Tibial artery (tissue), 4 donors: ENCODE data around the gene TMPRSS9.

Experiments used
- DNase-seq, 2 donors: peaks; one replicate each; pipeline ENCODE4 v3.0.0-alpha.2; 2019
- H3K27ac ChIP-seq, 2 donors: fragments of 200-600 bp; sonication (generic) in 1 of 2; 1 replicate in 1 of 2; 2 replicates in 1 of 2; pipeline ENCODE4 v1.5.1; 2018 to 2019; ENCODE audit warnings: mild to moderate bottlenecking in 1 of 2
- H3K27me3 ChIP-seq, 2 donors: fragments of 200-600 bp; sonication (generic) in 1 of 2; one replicate each; pipeline versions ENCODE4 v1.5.1 to v1.6.0; 2016 to 2019
- H3K36me3 ChIP-seq, 3 donors: fragments of 200-600 bp; sonication (generic) in 2 of 3; one replicate each; pipeline ENCODE4 v1.5.1; 2016 to 2019; ENCODE audit warnings: mild to moderate bottlenecking in 2 of 3
- H3K4me1 ChIP-seq, 4 donors: fragments of 200-600 bp; sonication (generic) in 2 of 4; 1 replicate in 3 of 4; 2 replicates in 1 of 4; pipeline ENCODE4 v1.5.1; 2016 to 2019
- H3K4me3 ChIP-seq, 2 donors: fragments of 200-600 bp; sonication (generic) in 1 of 2; 1 replicate in 1 of 2; 2 replicates in 1 of 2; pipeline ENCODE4 v1.5.1; 2018 to 2019; ENCODE audit warnings: mild to moderate bottlenecking in 2 of 2
- H3K9me3 ChIP-seq, 3 donors: fragments of 200-600 bp; sonication (generic) in 1 of 3; one replicate each; pipeline ENCODE4 v1.5.1; 2016 to 2019
- intact Hi-C: fragments of 100-400 bp; cut with DNase I; formaldehyde crosslinking; loops from one replicate; pipeline ENCODE4 v1.15.0; 2023; ENCODE audit warnings: low total_unique reads
- TF ChIP-seq, protein P1 (sequence below), 2 experiments: fragments of 200-600 bp in 1 of 2; fragments of 450-650 bp in 1 of 2; IDR thresholded peaks; one replicate each; pipeline ENCODE4 v1.5.1; 2017 to 2019; ENCODE audit warnings: antibody characterized with exemption in 2 of 2, mild to moderate bottlenecking in 1 of 2, moderate library complexity in 1 of 2

The TMPRSS9 gene

DNA sequence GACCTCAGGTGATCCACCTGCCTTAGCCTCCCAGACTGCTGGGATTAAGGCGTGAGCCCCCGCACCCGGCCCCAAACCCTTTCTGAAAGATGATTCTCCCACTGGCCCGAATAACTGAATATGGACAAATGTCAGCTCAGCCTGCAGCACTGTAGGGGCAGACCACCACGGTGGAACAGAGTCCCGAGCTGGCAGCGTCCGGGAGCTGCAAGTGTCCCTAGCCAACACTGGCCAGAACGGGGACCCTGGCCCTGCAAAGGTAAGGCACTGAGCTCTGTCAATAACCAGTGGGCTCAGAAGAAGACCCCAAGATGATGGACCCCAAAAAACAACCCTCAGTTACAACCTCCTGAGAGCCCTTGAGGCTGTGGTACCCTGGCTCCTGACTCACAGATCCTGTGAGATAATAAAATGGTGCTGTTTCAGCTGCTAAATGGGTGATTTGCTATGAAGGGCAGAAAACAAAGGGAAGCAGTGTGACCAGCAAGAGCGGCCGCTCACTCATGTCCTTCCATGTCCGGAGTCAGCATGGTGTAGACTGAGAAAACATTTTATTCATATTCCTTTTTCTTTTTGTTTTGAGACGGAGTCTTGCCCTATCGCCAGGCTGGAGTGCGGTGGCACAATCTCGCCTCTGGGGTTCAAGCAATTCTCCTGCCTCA lies 33.2 kb upstream of the TMPRSS9 start:
- H3K4me3 ChIP-seq, result no peak overlapping the region
- intact Hi-C loops, result loop anchor here (5.0 kb wide), 1 partner anchor 165 kb away; the partner anchor contains the start of gene DOT1L
- H3K27me3 ChIP-seq, result no peaks in the 10 kb centered on the region
- H3K9me3 ChIP-seq, result no peaks in the 10 kb centered on the region
- TF ChIP-seq, protein P1, sequence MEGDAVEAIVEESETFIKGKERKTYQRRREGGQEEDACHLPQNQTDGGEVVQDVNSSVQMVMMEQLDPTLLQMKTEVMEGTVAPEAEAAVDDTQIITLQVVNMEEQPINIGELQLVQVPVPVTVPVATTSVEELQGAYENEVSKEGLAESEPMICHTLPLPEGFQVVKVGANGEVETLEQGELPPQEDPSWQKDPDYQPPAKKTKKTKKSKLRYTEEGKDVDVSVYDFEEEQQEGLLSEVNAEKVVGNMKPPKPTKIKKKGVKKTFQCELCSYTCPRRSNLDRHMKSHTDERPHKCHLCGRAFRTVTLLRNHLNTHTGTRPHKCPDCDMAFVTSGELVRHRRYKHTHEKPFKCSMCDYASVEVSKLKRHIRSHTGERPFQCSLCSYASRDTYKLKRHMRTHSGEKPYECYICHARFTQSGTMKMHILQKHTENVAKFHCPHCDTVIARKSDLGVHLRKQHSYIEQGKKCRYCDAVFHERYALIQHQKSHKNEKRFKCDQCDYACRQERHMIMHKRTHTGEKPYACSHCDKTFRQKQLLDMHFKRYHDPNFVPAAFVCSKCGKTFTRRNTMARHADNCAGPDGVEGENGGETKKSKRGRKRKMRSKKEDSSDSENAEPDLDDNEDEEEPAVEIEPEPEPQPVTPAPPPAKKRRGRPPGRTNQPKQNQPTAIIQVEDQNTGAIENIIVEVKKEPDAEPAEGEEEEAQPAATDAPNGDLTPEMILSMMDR (IDR thresholded peaks at IDR 0.05), result no peak
- H3K36me3 ChIP-seq, result peaks cover 8 to 44% (median 34%) of the 10 kb centered on the region in 3 donors
- H3K27ac ChIP-seq, result no peak overlapping the region
- no peak for DNase-seq
- H3K4me1 ChIP-seq, result peaks cover 0 to 53% (median 32%) of the 10 kb centered on the region in 4 donors

DNA sequence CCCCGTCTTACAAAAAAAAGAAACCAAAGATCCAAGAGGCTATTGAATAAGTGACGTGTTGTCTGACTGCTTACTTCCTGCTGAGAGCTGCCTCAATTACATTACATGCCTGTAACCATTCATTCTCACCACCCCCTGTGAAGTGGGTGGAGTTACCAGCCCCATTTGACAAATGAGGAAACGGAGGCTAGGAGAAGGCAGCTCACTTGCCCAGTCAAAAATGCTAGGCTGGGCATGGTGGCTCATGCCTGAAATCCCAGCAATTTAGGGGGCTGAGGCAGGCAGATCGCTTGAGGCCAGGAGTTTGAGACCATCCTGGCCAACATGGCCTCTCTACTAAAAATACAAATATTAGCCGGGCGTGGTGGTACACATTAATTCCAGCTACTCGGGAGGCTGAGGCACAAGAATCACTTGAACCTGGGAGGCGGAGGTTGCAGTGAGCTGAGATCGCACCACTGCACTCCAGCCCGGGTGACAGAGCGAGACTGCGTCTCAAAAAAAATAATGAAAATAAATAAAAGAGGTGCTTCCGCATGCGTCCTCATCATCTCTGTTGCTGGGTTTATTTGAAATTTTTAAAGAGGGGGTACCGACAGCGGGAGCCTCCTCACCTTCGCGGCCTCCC lies 32.2 kb upstream of the TMPRSS9 start:
- H3K9me3 ChIP-seq, result no peaks in the 10 kb centered on the region
- peak overlapping the region; percentile 66 to 76 for H3K4me3 ChIP-seq
- intact Hi-C loops, result loop anchor here (5.0 kb wide), 1 partner anchor 166 kb away; the partner anchor contains the start of gene DOT1L
- TF ChIP-seq, protein P1 (IDR thresholded peaks at IDR 0.05), result no peak
- no peaks in the 10 kb centered on the region for H3K27me3 ChIP-seq
- peaks cover 4 to 34% (median 27%) of the 10 kb centered on the region in 3 donors for H3K36me3 ChIP-seq
- peaks cover 0 to 63% (median 37%) of the 10 kb centered on the region in 4 donors for H3K4me1 ChIP-seq
- peak in 1 of 2 donors; percentile 35 for DNase-seq
- peak overlapping the region; percentile 62 to 65 for H3K27ac ChIP-seq

DNA sequence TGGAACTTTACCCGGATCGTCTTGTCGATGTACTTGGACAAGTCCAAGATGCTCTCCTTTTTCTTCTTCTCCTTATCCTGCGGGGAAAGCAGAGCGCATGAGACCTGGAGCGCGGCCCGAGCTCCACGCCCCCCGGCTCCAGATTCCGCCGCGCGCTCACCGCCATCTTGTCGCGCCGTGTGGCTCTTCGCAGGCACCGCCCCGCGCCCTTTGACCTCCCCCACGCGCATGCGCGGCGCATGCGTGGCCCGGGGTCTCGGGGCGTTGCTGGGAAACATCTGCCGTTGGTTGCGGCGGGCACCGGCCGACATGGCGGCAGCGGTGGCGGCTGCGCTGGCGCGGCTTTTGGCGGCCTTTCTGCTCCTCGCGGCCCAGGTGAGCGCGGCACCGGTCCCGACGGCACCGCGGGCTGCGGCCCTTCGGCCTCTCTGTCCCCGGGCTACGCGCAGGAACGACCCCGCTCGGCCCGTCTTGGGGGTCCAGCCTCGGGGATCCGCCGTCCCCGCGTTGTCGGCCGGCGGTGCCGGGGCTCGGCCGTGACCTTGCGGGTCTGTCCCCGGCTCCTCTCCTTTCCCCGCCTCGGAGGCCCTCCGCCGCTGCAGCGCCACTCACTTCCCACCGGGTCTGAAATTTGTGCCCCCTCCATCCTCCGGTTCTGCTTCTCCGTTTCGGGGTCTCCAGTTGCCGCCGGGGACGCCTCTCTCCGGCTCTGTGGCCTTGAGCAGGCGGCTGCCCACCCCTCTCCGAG lies 31.5 kb upstream of the TMPRSS9 start, which contains the start of the genes LSM7 and SPPL2B:
Gene LSM7, minus strand, starts transcription at position 186 of the 748 bp plus-strand sequence. Its CDS starts 20 bp downstream, at position 166.
Gene SPPL2B, plus strand, starts transcription at position 284 of the 748 bp plus-strand sequence. Its CDS starts 26 bp downstream, at position 310.
- Histone ChIP-seq H3K27ac (peak within 1 kb of the TSS; percentile 62 to 65), H3K27me3 (no peaks in the 10 kb centered on the region), H3K4me3 (peak within 1 kb of the TSS; percentile 66 to 76), H3K4me1 (peaks cover 0 to 70% (median 37%) of the 10 kb centered on the region in 4 donors), H3K36me3 (peaks cover 0 to 27% (median 20%) of the 10 kb centered on the region in 3 donors), H3K9me3 (no peaks in the 10 kb centered on the region)
- TF ChIP-seq, protein P1 (IDR thresholded peaks at IDR 0.05), result no peak
- DNase-seq, result peak; percentile 88 to 95
- intact Hi-C loops, result loop anchor here (5.0 kb wide), 1 partner anchor 166 kb away; the partner anchor contains the start of gene DOT1L

GRCh38 chr19:2329149-2329478 lies 31.0 kb upstream of the TMPRSS9 start:
- Histone ChIP-seq H3K4me3 (peak overlapping the region; percentile 66 to 76), H3K4me1 (peaks cover 0 to 71% (median 37%) of the 10 kb centered on the region in 4 donors), H3K9me3 (no peaks in the 10 kb centered on the region), H3K36me3 (peaks cover 0 to 22% (median 15%) of the 10 kb centered on the region in 3 donors), H3K27ac (peak overlapping the region; percentile 62 to 65), H3K27me3 (no peaks in the 10 kb centered on the region)
- no peak for DNase-seq
- intact Hi-C loops, result loop anchor here (5.0 kb wide), 1 partner anchor 167 kb away; the partner anchor contains the start of gene DOT1L
- TF ChIP-seq, protein P1 (IDR thresholded peaks at IDR 0.05), result no peak

DNA sequence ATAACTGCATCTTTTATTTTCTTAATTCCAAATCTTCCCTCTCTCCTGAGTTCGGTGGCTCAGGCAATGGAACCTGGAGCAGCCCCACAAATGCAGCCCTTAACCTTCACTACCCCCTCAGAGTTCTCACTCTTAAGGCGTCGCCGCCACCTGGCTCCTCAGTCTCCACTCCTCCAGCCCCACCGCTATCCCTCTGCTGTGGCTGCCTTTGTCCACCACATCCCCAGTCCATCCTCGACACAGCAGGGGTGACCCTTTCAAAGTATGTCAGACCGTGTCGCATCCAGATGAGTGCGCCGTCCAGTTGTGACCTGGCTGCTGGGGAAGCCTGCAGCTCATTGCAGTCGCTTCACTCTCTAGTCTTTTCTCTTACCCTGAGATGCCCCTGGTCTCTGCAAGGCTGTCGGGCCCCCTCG lies 30.6 kb upstream of the TMPRSS9 start:
- Histone ChIP-seq H3K36me3 (peaks cover 0 to 18% (median 11%) of the 10 kb centered on the region in 3 donors), H3K4me1 (peaks cover 0 to 71% (median 37%) of the 10 kb centered on the region in 4 donors), H3K27ac (no peak overlapping the region), H3K27me3 (no peaks in the 10 kb centered on the region), H3K9me3 (no peaks in the 10 kb centered on the region), H3K4me3 (peak overlapping the region; percentile 66 to 76)
- TF ChIP-seq, protein P1 (IDR thresholded peaks at IDR 0.05), result no peak
- intact Hi-C loops, result loop anchor here (5.0 kb wide), 1 partner anchor 167 kb away; the partner anchor contains the start of gene DOT1L
- DNase-seq, result no peak
